KMS-11 (cell line): Measurements from ENCODE around the gene RDH12.

Source experiments
- H2AFZ ChIP-seq: fragments of 200-600 bp; sonication (generic); 2 replicates; pipeline ENCODE4 v1.6.1; 2016; ENCODE audit warnings: antibody characterized with exemption, mixed run types, low read depth
- H3K27ac ChIP-seq: fragments of 200-600 bp; sonication (generic); 2 replicates; pipeline ENCODE4 v1.6.1; 2016; ENCODE audit warnings: mild to moderate bottlenecking, mixed run types
- H3K27me3 ChIP-seq: fragments of 200-600 bp; sonication (generic); 2 replicates; pipeline ENCODE4 v1.6.1; 2017; ENCODE audit warnings: mild to moderate bottlenecking, low read depth, mixed run types, moderate library complexity; ENCODE audit not compliant: insufficient read depth
- H3K36me3 ChIP-seq: fragments of 200-600 bp; sonication (generic); 2 replicates; pipeline ENCODE4 v1.6.1; 2017; ENCODE audit warnings: mild to moderate bottlenecking, mixed run types; ENCODE audit not compliant: insufficient read depth
- H3K4me1 ChIP-seq: fragments of 200-600 bp; sonication (generic); 2 replicates; pipeline ENCODE4 v1.6.1; 2016; ENCODE audit warnings: mild to moderate bottlenecking, low read depth, mixed run types; ENCODE audit not compliant: poor library complexity, severe bottlenecking
- H3K4me2 ChIP-seq: fragments of 200-600 bp; sonication (generic); 2 replicates; pipeline ENCODE4 v1.7.0; 2016; ENCODE audit warnings: mild to moderate bottlenecking, mixed run types
- H3K4me3 ChIP-seq: fragments of 200-600 bp; sonication (generic); IDR thresholded peaks from 2 replicates; pipeline ENCODE4 v1.6.1; 2017; ENCODE audit warnings: low read depth, low read length, mixed read lengths; ENCODE audit not compliant: insufficient read depth
- H3K79me2 ChIP-seq: fragments of 200-600 bp; sonication (generic); 2 replicates; pipeline ENCODE4 v1.6.1; 2016; ENCODE audit warnings: low read depth, mixed run types; ENCODE audit not compliant: insufficient read depth
- H3K9ac ChIP-seq: fragments of 200-600 bp; sonication (generic); 2 replicates; pipeline ENCODE4 v1.6.1; 2016; ENCODE audit warnings: mild to moderate bottlenecking, mixed run types
- H4K20me1 ChIP-seq: fragments of 200-600 bp; sonication (generic); 2 replicates; pipeline ENCODE4 v1.6.1; 2016; ENCODE audit warnings: mild to moderate bottlenecking, mixed run types; ENCODE audit not compliant: insufficient read depth
- TF ChIP-seq, protein P1 (sequence below): fragments of 200-600 bp; sonication (generic); conservative IDR thresholded peaks from 2 replicates; pipeline ENCODE4 v1.6.1; 2017; ENCODE audit warnings: low read depth, mild to moderate bottlenecking, antibody characterized with exemption, low read length, moderate library complexity, mixed read lengths

RDH12 gene

DNA sequence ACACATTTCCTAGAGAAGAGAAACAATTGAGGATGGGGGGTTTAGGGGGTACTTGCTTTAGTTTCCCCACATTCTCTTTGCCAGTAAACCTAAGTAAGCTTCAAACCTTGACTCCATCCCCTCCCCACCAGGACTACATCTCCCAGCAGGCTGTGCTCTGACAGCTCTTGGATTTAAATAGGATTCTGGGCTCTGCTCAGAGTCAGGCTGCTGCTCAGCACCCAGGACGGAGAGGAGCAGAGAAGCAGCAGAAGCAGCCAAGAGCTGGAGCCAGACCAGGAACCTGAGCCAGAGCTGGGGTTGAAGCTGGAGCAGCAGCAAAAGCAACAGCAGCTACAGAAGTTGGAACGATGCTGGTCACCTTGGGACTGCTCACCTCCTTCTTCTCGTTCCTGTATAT is 20.6 kb downstream of the RDH12 start:
- H3K79me2 ChIP-seq = no peaks in the 10 kb centered on the region
- no peak overlapping the region for H3K27ac ChIP-seq
- H3K27me3 ChIP-seq = no peaks in the 10 kb centered on the region
- H2AFZ ChIP-seq = no peak overlapping the region
- no peaks in the 10 kb centered on the region for H3K36me3 ChIP-seq
- H3K4me3 ChIP-seq = no peak overlapping the region
- no peak overlapping the region for H3K9ac ChIP-seq
- no peak overlapping the region for H3K4me2 ChIP-seq
- H3K4me1 ChIP-seq = peaks cover 17% of the 10 kb centered on the region
- TF ChIP-seq, protein P1, sequence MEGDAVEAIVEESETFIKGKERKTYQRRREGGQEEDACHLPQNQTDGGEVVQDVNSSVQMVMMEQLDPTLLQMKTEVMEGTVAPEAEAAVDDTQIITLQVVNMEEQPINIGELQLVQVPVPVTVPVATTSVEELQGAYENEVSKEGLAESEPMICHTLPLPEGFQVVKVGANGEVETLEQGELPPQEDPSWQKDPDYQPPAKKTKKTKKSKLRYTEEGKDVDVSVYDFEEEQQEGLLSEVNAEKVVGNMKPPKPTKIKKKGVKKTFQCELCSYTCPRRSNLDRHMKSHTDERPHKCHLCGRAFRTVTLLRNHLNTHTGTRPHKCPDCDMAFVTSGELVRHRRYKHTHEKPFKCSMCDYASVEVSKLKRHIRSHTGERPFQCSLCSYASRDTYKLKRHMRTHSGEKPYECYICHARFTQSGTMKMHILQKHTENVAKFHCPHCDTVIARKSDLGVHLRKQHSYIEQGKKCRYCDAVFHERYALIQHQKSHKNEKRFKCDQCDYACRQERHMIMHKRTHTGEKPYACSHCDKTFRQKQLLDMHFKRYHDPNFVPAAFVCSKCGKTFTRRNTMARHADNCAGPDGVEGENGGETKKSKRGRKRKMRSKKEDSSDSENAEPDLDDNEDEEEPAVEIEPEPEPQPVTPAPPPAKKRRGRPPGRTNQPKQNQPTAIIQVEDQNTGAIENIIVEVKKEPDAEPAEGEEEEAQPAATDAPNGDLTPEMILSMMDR = no peak
- no peaks in the 10 kb centered on the region for H4K20me1 ChIP-seq

DNA sequence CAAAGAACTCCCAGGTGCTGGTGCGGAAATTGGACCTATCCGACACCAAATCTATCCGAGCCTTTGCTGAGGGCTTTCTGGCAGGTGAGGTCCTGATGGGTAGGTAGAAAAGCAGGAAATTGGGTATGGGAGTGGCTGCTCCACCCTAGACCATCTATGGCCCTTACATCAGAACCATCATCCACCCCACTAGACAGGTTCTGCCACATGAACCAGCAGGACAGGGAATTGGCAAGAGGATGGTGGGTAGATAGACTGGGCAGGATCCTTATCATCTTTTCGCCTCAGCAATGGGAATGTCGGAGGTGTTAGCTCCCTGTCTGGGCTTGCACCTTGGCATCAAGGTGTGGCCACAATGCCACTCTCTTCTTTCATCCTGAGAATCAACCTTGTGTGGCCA is 23.5 kb downstream of the RDH12 start:
- Histone ChIP-seq H3K27me3 (no peaks in the 10 kb centered on the region), H4K20me1 (no peaks in the 10 kb centered on the region), H3K4me2 (no peak overlapping the region), H3K4me3 (no peak overlapping the region), H3K79me2 (no peaks in the 10 kb centered on the region), H3K4me1 (peaks cover 7% of the 10 kb centered on the region), H2AFZ (no peak overlapping the region), H3K9ac (no peak overlapping the region), H3K27ac (no peak overlapping the region), H3K36me3 (no peaks in the 10 kb centered on the region)
- TF ChIP-seq, protein P1 = no peak

- TF ChIP-seq, protein P1 = no peak
- Histone ChIP-seq H4K20me1 (no peaks in the 10 kb centered on the region), H3K4me1 (no peaks in the 10 kb centered on the region), H2AFZ (no peak overlapping the region), H3K4me3 (no peak overlapping the region), H3K9ac (no peak overlapping the region), H3K79me2 (no peaks in the 10 kb centered on the region), H3K4me2 (no peak overlapping the region), H3K36me3 (no peaks in the 10 kb centered on the region), H3K27me3 (no peaks in the 10 kb centered on the region), H3K27ac (no peak overlapping the region)
Observed at GRCh38 chr14:67727361-67727760, 25.7 kb downstream of the RDH12 start.

DNA sequence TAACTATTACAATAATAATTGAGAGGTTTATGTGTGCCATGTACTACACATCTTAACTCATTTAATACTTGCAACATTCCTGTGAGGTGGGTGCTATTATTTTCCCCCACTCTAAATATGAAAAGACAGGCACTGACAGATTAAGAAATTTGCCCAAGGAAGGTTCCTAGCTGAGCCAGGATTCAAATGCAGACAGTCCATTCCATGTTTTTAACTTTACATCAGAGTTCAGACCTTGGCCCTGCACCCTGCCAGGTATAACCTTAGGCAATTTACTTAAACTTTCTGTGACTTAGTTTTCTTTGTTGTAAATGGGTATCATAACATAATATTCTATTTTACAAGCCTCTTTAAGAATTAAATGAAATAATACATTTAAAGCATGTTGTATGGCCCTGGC is 26.6 kb downstream of the RDH12 start:
- H3K36me3 ChIP-seq = no peaks in the 10 kb centered on the region
- no peaks in the 10 kb centered on the region for H3K27me3 ChIP-seq
- no peak overlapping the region for H3K4me3 ChIP-seq
- no peak overlapping the region for H2AFZ ChIP-seq
- H3K27ac ChIP-seq = no peak overlapping the region
- TF ChIP-seq, protein P1 = no peak
- no peak overlapping the region for H3K4me2 ChIP-seq
- no peaks in the 10 kb centered on the region for H3K4me1 ChIP-seq
- no peaks in the 10 kb centered on the region for H3K79me2 ChIP-seq
- H3K9ac ChIP-seq = no peak overlapping the region
- H4K20me1 ChIP-seq = no peaks in the 10 kb centered on the region
